ENCODE results near the gene ARHGAP42. TPM values are rescaled to one million over a fixed set of nuclear protein-coding genes. Genes with fewer than 3 reads are reported as not detected.
"Not testable (repeated sequence)": the region's sequence is repeated elsewhere in the genome, so short reads cannot be mapped to it uniquely, and the experiment has no call there.

Gene ARHGAP42
- polyA plus RNA-seq (ENCODE audit: insufficient read length) = 26.3 TPM

GRCh38 chr11:100687054-100687629, at the start of gene ARHGAP42:
Gene ARHGAP42 (plus strand): TSS chr11:100687288. CDS start chr11:100687679, 391 bp downstream.
- peak; percentile 77 for DNase-seq

- DNase-seq = no peak
Measured at GRCh38 chr11:100637706-100638105, 49.4 kb upstream of the ARHGAP42 start.

DNA sequence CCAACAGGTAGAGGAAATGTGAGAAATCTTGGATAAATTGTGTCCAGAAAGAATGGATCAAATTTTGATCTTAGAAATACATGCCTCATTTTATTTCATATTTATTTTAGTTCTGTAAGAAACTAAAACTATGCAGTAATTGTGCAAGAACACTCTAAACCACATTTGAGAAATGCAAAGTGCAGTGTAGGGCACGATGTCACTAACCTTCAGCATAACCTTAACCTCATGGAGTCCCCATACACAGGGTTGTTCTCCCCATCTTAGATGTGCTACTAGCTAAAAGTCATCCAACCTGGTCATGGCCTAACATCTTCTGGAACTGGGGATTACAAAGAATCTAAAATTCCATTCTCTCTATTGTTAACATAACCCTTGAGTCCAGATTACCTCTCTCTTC, 48.4 kb upstream of the ARHGAP42 start:
- DNase-seq = no peak

- no peak for DNase-seq
Measured at GRCh38 chr11:100639140-100639539, 47.9 kb upstream of the ARHGAP42 start.

DNA sequence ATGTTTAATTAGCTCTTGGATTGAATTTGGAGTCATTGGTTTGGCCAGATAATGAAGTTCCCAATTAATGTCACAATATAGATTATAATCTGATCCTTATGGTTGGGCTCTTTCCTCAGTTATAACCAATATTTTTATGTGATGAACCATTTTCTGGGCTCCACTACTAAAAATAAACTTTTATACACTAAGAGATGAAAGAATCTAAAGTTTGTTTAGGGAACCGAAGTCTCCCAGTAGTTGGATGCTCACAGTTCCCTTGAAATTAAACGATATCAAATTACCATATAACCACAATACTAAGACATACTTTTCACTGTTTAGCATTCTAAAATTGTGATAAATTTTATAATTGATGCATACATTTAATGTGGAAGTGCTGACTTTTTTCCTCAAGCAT, 47.0 kb upstream of the ARHGAP42 start:
- DNase-seq = no peak

- DNase-seq = no peak
Measured at GRCh38 chr11:100640646-100641045, 46.4 kb upstream of the ARHGAP42 start.

DNA sequence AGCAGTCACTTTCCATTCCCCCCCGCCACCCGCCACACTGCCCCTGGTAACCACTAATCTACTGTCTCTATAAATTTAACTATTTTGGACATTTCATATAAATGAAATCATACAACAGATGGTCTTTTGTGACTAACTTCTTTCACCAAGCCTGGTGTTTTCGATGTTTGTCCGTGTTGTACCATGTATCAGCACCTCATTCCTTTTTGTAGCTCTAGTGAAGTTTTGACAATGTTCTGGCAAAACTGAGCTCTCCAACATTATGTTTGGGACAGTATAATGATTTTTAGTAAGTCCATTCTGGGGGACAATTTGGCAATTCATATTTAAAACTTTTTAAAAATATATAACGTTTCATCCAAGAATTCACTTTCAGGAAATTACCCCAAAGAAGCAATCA, 45.6 kb upstream of the ARHGAP42 start:
- DNase-seq = no peak

GRCh38 chr11:100646545-100646944, 40.5 kb upstream of the ARHGAP42 start:
- DNase-seq = no peak

- DNase-seq = no peak
Measured at GRCh38 chr11:100647861-100648260, 39.2 kb upstream of the ARHGAP42 start.

DNA sequence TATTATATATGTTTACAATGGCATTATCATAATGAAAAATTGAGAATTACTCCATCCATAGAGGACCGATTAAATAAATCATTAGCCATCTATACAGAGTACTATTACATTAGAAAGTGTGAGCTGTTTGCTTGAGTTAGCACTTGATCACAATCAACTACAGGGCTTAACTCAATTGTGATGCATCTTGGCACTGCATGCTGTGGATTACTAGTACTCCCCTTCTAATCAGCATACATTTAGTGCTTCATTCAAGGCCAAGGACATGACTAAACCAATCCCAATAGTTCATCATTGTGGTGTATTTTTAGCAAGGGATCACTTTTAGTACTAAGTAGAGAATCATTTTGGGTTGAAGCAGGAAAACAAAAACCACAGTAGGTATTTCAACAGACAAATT, 23.5 kb upstream of the ARHGAP42 start:
- DNase-seq = no peak

DNA sequence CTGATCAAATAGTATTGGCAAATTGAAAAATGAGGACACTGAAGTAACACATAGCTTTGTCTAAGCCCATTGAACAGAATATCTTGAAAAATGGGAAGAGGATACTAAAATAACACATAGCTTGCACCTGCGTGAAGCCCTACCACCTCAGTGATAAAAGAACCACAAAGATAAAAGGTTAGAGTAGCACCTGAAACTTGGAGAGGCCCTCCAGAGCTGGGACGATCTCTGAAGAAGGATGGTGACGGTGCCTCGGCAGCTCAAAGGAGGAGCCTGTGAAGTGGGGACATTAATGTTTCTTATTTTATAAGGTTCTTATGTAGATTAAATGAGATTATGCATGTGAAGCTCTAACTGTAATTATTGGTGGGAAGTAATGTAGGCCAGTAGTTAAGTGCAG, 23.1 kb upstream of the ARHGAP42 start:
- no peak for DNase-seq

DNA sequence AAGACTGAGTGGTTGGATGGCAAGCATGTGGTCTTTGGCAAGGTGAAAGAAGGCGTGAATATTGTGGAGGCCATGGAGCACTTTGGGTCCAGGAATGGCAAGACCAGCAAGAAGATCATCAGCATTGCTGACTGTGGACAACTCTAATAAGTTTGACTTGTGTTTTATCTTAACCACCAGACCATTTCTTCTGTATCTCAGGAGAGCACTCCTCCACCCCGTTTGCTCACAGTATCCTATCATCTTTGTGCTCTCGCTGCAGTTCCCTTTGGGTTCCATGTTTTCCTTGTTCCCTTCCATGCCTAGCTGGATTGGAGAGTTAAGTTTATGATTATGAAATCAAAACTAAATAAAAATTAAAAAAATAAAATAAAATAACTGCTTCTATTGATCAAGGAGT, 20.3 kb upstream of the ARHGAP42 start:
- not testable (repeated sequence) for DNase-seq

GRCh38 chr11:100667449-100667848, 19.6 kb upstream of the ARHGAP42 start:
- DNase-seq = no peak

- no peak for DNase-seq
Measured at GRCh38 chr11:100670140-100670539, 16.9 kb upstream of the ARHGAP42 start.

GRCh38 chr11:100671471-100671870, 15.6 kb upstream of the ARHGAP42 start:
- no peak for DNase-seq

- DNase-seq = no peak
Measured at GRCh38 chr11:100672498-100673033, 14.5 kb upstream of the ARHGAP42 start.

DNA sequence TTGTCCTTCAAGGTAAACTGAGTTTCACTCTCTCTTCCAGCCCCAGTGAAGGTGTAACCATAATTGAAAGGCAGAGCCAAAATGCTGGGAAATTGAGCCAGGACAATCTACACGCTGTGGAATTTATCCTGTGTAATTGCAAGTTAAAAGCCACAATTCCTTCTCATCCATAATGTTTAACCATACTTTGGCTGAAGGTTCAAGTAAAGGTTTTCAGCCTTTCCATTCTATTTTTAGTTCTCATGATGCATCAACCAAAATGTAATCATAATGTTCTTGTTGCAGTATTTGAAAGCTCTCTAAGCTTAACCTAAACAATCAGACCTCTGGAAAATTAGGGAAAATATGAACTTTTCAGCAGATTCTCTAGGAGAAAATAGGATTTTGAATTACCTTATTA, 14.0 kb upstream of the ARHGAP42 start:
- DNase-seq = no peak

- DNase-seq = no peak
Measured at GRCh38 chr11:100674212-100674611, 12.9 kb upstream of the ARHGAP42 start.

DNA sequence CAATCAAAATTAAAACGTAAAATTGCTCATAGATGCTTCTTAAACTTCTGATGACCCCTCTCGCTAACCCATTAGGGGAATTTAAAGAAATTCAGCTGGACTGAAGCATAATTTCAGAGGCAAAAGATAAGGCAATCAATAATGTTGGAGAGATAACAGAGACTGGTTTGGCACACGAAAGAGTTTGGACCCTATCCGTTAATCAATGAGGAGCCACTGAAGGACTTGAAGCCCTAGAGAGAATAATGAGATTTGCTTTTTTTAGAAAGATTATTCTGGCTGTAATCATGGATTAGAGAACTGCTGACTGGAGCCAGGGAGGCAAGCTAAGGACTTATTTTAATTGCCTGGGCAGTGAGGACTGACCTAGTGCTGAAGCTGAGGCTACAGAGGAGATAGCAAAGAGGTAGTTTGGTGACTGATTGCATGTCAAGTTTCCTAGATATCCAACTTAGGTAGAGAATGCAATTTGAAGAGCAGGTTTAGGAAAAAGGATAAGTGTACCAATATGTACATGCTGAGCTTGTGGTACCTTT, 11.9 kb upstream of the ARHGAP42 start:
- DNase-seq = no peak

GRCh38 chr11:100676901-100677300, 10.2 kb upstream of the ARHGAP42 start:
- DNase-seq = no peak

DNA sequence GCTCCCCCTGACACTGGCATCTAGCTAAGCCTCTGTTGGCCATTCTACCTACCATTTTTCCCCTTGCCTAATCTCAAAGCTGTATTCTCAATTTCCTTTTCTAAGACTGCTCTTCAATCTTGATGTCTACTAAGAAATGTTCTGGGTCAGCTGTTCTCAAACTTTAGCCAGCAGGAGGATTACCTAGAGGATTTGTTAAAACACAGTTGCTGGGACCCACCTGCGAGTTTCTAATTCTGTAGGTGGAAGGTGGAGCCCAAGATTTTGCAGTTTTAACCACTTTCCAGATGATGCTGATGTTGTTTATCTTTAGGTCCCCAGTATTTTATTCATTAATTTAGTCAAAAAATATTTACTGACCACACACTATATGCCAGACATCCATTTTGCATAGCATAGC, 9.3 kb upstream of the ARHGAP42 start:
- no peak for DNase-seq

- DNase-seq = no peak
Measured at GRCh38 chr11:100680070-100680469, 7.0 kb upstream of the ARHGAP42 start.

GRCh38 chr11:100681064-100681502, 6.0 kb upstream of the ARHGAP42 start:
- peak; percentile 46 for DNase-seq

- no peak for DNase-seq
Measured at GRCh38 chr11:100682247-100682969, 4.7 kb upstream of the ARHGAP42 start.
